ENCODE results near the gene OR10A7. TPM values are rescaled to one million over a fixed set of nuclear protein-coding genes. Genes with fewer than 3 reads are reported as not detected.
"Not testable (repeated sequence)": the region's sequence is repeated elsewhere in the genome, so short reads cannot be mapped to it uniquely, and the experiment has no call there.

The OR10A7 gene
- polyA plus RNA-seq (2012; ENCODE audit: missing spikeins) = not detected

- FAIRE-seq = no peak
- DNase-seq (ENCODE audit: insufficient read length) = no peak
- TF ChIP-seq POLR2AphosphoS5 (IDR thresholded peaks at IDR 0.05; ENCODE audit: low read depth, low read length) = no peak
- no peak for TF ChIP-seq POLR2A (IDR thresholded peaks at IDR 0.05; ENCODE audit: low read depth, low read length)
- TF ChIP-seq TAF1 (IDR thresholded peaks at IDR 0.05; ENCODE audit: borderline replicate concordance, low read depth, low read length) = no peak
Observed at GRCh38 chr12:55220725-55221124, at the start of gene OR10A7. Gene OR10A7 (plus strand): TSS chr12:55221025. CDS start chr12:55221025, 0 bp downstream.

- no peak for TF ChIP-seq POLR2A (IDR thresholded peaks at IDR 0.05; ENCODE audit: low read depth, low read length)
- no peak for TF ChIP-seq POLR2AphosphoS5 (IDR thresholded peaks at IDR 0.05; ENCODE audit: low read depth, low read length)
- no peak for TF ChIP-seq TAF1 (IDR thresholded peaks at IDR 0.05; ENCODE audit: borderline replicate concordance, low read depth, low read length)
- DNase-seq (ENCODE audit: insufficient read length) (no peak), FAIRE-seq (no peak)
Observed at GRCh38 chr12:55171445-55171844, 49.4 kb upstream of the OR10A7 start.

GRCh38 chr12:55171846-55172245 is 49.0 kb upstream of the OR10A7 start:
- not testable (repeated sequence) for FAIRE-seq; DNase-seq (ENCODE audit: insufficient read length)

GRCh38 chr12:55172686-55173085 is 48.1 kb upstream of the OR10A7 start:
- no peak for TF ChIP-seq TAF1 (IDR thresholded peaks at IDR 0.05; ENCODE audit: borderline replicate concordance, low read depth, low read length)
- TF ChIP-seq POLR2AphosphoS5 (IDR thresholded peaks at IDR 0.05; ENCODE audit: low read depth, low read length) = no peak
- no peak for TF ChIP-seq POLR2A (IDR thresholded peaks at IDR 0.05; ENCODE audit: low read depth, low read length)
- DNase-seq (ENCODE audit: insufficient read length) (no peak), FAIRE-seq (no peak)

GRCh38 chr12:55173456-55173855 is 47.4 kb upstream of the OR10A7 start:
- TF ChIP-seq POLR2A (IDR thresholded peaks at IDR 0.05; ENCODE audit: low read depth, low read length) (no peak), TAF1 (IDR thresholded peaks at IDR 0.05; ENCODE audit: borderline replicate concordance, low read depth, low read length) (no peak), POLR2AphosphoS5 (IDR thresholded peaks at IDR 0.05; ENCODE audit: low read depth, low read length) (no peak)
- no peak for FAIRE-seq
- DNase-seq (ENCODE audit: insufficient read length) = no peak

- no peak for DNase-seq (ENCODE audit: insufficient read length)
- TF ChIP-seq TAF1 (IDR thresholded peaks at IDR 0.05; ENCODE audit: borderline replicate concordance, low read depth, low read length) (no peak), POLR2A (IDR thresholded peaks at IDR 0.05; ENCODE audit: low read depth, low read length) (no peak), POLR2AphosphoS5 (IDR thresholded peaks at IDR 0.05; ENCODE audit: low read depth, low read length) (no peak)
- no peak for FAIRE-seq
Observed at GRCh38 chr12:55188573-55188972, 32.3 kb upstream of the OR10A7 start.

- DNase-seq (ENCODE audit: insufficient read length) = no peak
- TF ChIP-seq POLR2A (IDR thresholded peaks at IDR 0.05; ENCODE audit: low read depth, low read length) (no peak), POLR2AphosphoS5 (IDR thresholded peaks at IDR 0.05; ENCODE audit: low read depth, low read length) (no peak), TAF1 (IDR thresholded peaks at IDR 0.05; ENCODE audit: borderline replicate concordance, low read depth, low read length) (no peak)
- FAIRE-seq = no peak
Observed at GRCh38 chr12:55188974-55189556, 31.8 kb upstream of the OR10A7 start.

GRCh38 chr12:55194382-55194781 is 26.4 kb upstream of the OR10A7 start:
- DNase-seq (ENCODE audit: insufficient read length) (no peak), FAIRE-seq (no peak)
- TF ChIP-seq POLR2AphosphoS5 (IDR thresholded peaks at IDR 0.05; ENCODE audit: low read depth, low read length) (no peak), POLR2A (IDR thresholded peaks at IDR 0.05; ENCODE audit: low read depth, low read length) (no peak), TAF1 (IDR thresholded peaks at IDR 0.05; ENCODE audit: borderline replicate concordance, low read depth, low read length) (no peak)

- no peak for TF ChIP-seq TAF1 (IDR thresholded peaks at IDR 0.05; ENCODE audit: borderline replicate concordance, low read depth, low read length)
- no peak for TF ChIP-seq POLR2AphosphoS5 (IDR thresholded peaks at IDR 0.05; ENCODE audit: low read depth, low read length)
- TF ChIP-seq POLR2A (IDR thresholded peaks at IDR 0.05; ENCODE audit: low read depth, low read length) = no peak
- FAIRE-seq = no peak
- no peak for DNase-seq (ENCODE audit: insufficient read length)
Observed at GRCh38 chr12:55226523-55226922, 5.7 kb downstream of the OR10A7 start.

- DNase-seq (ENCODE audit: insufficient read length) = no peak
- FAIRE-seq = no peak
- no peak for TF ChIP-seq POLR2A (IDR thresholded peaks at IDR 0.05; ENCODE audit: low read depth, low read length)
- no peak for TF ChIP-seq TAF1 (IDR thresholded peaks at IDR 0.05; ENCODE audit: borderline replicate concordance, low read depth, low read length)
- TF ChIP-seq POLR2AphosphoS5 (IDR thresholded peaks at IDR 0.05; ENCODE audit: low read depth, low read length) = no peak
Observed at GRCh38 chr12:55227643-55228042, 6.8 kb downstream of the OR10A7 start.

- no peak for TF ChIP-seq POLR2A (IDR thresholded peaks at IDR 0.05; ENCODE audit: low read depth, low read length)
- no peak for TF ChIP-seq TAF1 (IDR thresholded peaks at IDR 0.05; ENCODE audit: borderline replicate concordance, low read depth, low read length)
- TF ChIP-seq POLR2AphosphoS5 (IDR thresholded peaks at IDR 0.05; ENCODE audit: low read depth, low read length) = no peak
- FAIRE-seq (no peak), DNase-seq (ENCODE audit: insufficient read length) (no peak)
Observed at GRCh38 chr12:55244309-55244708, 23.5 kb downstream of the OR10A7 start, which contains the start of gene OR6C74. Gene OR6C74 (plus strand): TSS chr12:55244609. CDS start chr12:55247288, 2,679 bp downstream.

GRCh38 chr12:55246159-55246558 is 25.3 kb downstream of the OR10A7 start:
- FAIRE-seq (no peak), DNase-seq (ENCODE audit: insufficient read length) (no peak)
- no peak for TF ChIP-seq POLR2A (IDR thresholded peaks at IDR 0.05; ENCODE audit: low read depth, low read length)
- TF ChIP-seq POLR2AphosphoS5 (IDR thresholded peaks at IDR 0.05; ENCODE audit: low read depth, low read length) = no peak
- TF ChIP-seq TAF1 (IDR thresholded peaks at IDR 0.05; ENCODE audit: borderline replicate concordance, low read depth, low read length) = no peak

Measured in GM12892 (cell line).